ENCODE measurements around the gene OR2V1.
"Not testable (repeated sequence)": the region's sequence is repeated elsewhere in the genome, so short reads cannot be mapped to it uniquely, and the experiment has no call there.

Gene OR2V1

DNA sequence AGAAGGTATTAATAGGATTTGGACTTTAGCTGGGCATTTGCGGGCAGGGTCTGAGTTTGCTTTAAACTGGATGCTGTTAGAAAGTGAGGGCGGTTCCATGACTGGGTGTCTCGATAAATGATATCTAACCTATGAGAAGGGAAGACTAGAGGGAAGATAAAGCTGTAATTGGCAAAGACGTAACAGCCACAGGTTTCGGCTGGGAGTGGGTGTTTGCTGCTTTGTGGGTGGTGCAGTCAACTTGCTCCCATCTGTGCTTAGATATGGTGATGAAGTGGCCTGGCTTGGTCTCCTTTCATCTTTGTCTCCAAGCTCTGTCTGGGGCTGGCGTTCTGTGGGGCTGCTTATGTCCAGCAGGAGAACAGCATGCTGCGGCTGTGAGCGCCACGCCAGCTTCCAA is 23.3 kb downstream of the OR2V1 start:
- H3K27ac ChIP-seq: no peak overlapping the region
- no peaks in the 10 kb centered on the region for H3K9me3 ChIP-seq (replicated peaks in 1 of 11)
- H3K27me3 ChIP-seq: peaks cover 0 to 12% (median 0%) of the 10 kb centered on the region in 11 experiments; a peak in 8 of 22 replicates

DNA sequence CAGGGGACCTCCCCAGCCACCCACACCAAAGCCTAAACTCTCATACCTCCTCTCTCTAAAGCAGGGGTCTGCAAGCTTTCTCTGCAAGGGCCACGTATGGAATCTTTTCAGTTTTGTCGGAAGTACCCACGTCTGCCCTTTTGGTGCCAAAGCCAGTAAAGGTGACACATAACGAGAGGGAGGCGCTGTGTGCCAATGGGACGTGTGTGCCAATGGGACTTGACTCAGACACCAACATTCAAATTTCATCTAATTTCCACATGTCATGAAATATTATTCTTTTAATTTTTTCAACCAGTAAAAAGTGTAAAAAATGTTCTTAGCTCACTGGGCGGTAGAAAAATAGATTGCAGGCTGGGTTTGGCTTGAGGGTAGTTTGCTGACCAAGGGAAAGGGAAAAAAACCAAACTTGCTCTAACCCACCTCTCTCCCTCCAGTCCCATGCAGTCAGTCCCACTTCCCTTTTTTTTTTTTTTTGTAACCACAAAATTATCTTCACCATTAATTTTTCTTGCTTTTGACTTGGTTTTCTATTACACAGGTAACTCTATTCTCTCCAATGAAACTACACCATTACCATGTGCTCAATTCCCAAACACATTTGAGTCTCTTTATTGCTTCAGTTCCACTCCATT is 25.5 kb downstream of the OR2V1 start:
- Histone ChIP-seq H3K4me1 (peaks cover 6 to 25% (median 18%) of the 10 kb centered on the region in 10 experiments; a peak in 18 of 20 replicates), H3K36me3 (no peaks in the 10 kb centered on the region), H3K27ac (no peak overlapping the region), H4K20me1 (no peaks in the 10 kb centered on the region), H3K4me2 (peak overlapping the region in 9 of 11 experiments; percentile 3 to 90 (median 70); a peak in 12 of 22 replicates), H3K9ac (no peak overlapping the region), H3K9me3 (replicated peaks in 1 of 11) (peaks cover 0 to under 1% (median 0%) of the 10 kb centered on the region in 11 experiments; a peak in 2 of 22 replicates), H3K4me3 (no peak overlapping the region), H3K27me3 (peaks cover 0 to 12% (median 0%) of the 10 kb centered on the region in 11 experiments; a peak in 8 of 22 replicates)
- no peak for TF ChIP-seq Cebpa-rat (IDR thresholded peaks at IDR 0.05)

More for the DNA sequence above, 23.3 kb downstream of the OR2V1 start:
- peaks cover 7 to 25% (median 20%) of the 10 kb centered on the region in 10 experiments; a peak in 19 of 20 replicates for H3K4me1 ChIP-seq
- no peaks in the 10 kb centered on the region for H4K20me1 ChIP-seq
- H3K4me2 ChIP-seq: no peak overlapping the region
- H3K9ac ChIP-seq: no peak overlapping the region
- no peaks in the 10 kb centered on the region for H3K36me3 ChIP-seq
- H3K4me3 ChIP-seq: no peak overlapping the region
- no peak for TF ChIP-seq Cebpa-rat (IDR thresholded peaks at IDR 0.05)

DNA sequence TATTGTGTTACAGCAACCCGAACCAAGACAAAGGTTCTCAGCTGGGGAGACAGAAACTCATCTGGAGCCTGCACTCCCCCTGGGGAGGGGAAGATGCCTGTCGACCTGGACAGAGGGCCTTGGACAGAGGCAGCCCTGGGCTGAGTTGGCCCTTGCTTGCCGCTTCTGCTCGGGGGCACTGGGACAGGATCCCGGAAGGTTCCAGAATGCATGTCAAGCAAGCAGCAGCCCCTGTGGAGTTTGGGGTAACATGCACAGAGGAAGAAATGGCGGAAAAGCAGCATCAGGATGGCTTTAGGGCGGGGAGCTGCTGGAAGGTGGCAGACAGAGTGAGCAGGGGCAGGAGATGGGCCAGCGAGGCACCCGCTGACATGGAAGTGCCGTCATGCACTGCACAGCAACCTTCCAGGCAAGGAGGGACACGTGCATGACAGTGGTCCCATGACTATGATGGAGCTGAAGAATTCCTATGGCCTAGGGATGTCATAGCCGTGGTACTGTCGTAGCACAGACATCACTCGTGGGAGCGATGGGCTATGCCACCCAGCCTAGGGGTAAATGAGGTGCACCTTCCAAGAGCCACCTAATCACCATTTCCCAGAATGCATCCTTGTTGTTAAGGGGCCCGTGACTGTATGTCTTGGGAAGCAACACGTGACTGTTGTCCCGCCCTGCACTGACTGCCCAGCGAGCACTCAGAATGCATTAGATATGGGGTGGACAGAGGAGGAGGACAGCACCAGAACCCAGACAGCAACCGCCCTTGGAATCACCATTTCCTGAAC is 26.2 kb downstream of the OR2V1 start:
- not testable (repeated sequence) for H4K20me1 ChIP-seq; H3K36me3 ChIP-seq; H3K9me3 ChIP-seq (replicated peaks in 1 of 11); H3K4me3 ChIP-seq; H3K9ac ChIP-seq
- Histone ChIP-seq H3K27me3 (peaks cover 0 to 12% (median 0%) of the 10 kb centered on the region in 11 experiments; a peak in 8 of 22 replicates), H3K4me1 (peaks cover 6 to 25% (median 18%) of the 10 kb centered on the region in 10 experiments; a peak in 18 of 20 replicates), H3K27ac (peak overlapping the region in 1 of 11 experiments; percentile 47; a peak in 1 of 22 replicates), H3K4me2 (peak overlapping the region in 10 of 11 experiments; percentile 16 to 90 (median 69); a peak in 18 of 22 replicates)

DNA sequence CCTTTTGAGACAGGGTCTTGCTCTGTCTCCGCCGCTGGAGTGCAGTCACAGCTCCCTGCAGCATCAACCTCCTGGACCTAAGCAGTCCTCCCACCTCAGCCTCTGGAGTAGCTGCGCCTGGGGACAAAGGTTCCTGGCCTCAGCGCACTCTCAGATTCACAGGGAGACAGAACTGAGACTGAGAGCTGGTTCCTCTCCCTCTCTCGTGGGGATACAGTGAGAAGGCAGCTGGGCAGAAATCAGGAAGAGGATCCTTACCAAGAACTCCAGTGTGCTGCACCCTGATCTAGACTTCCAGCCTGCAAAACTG is 26.8 kb downstream of the OR2V1 start:
- H4K20me1 ChIP-seq, H3K36me3 ChIP-seq: not testable (repeated sequence)
- peaks cover 0 to 12% (median 0%) of the 10 kb centered on the region in 11 experiments; a peak in 8 of 22 replicates for H3K27me3 ChIP-seq
- H3K4me2 ChIP-seq: peak overlapping the region; percentile 16 to 90 (median 65)
- peak overlapping the region in 2 of 11 experiments; percentile 36 to 51; a peak in 2 of 22 replicates for H3K9ac ChIP-seq
- peak overlapping the region in 1 of 11 experiments; percentile 47; a peak in 2 of 22 replicates for H3K27ac ChIP-seq
- peak overlapping the region in 4 of 10 experiments; percentile 41 to 54 (median 42); a peak in 7 of 20 replicates for H3K4me3 ChIP-seq
- peaks cover 6 to 25% (median 18%) of the 10 kb centered on the region in 10 experiments; a peak in 18 of 20 replicates for H3K4me1 ChIP-seq
- H3K9me3 ChIP-seq (replicated peaks in 1 of 11): peaks cover 0 to 13% (median 2%) of the 10 kb centered on the region in 11 experiments; a peak in 4 of 22 replicates

DNA sequence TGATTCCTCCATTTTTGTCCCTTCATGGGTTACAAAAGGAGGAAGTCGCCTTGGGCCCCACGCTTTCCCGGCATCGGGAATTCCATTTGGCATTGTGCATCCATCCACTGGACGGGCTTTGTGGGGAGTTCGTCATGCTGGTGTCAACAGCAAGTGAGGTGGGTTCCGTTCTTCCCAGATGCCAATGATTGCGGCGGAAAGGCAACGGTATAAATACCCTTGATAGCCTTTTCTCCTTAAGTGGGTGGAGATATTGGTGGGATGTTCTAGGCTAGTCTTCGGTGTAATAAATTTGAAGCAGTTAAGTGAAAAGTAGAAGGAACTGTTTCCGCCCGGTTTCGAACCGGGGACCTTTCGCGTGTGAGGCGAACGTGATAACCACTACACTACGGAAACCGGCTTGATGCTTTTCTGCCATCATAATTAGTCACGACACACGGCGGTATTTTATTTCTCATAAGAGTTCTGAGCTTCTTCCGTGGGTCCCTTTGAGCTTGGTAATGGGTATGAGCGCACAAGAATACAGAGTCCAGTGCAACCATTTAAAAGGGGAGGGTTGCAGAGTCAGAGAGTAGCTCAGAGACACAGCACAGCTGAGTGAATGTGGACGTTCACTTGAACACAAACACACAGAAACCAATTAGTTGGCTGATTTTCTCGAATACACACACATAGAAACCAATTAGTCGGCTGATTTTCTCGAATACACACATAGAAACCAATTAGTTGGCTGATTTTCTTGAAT is 28.9 kb downstream of the OR2V1 start:
- H3K4me3 ChIP-seq, H3K9ac ChIP-seq, H3K4me2 ChIP-seq, H3K36me3 ChIP-seq, H3K27ac ChIP-seq, H4K20me1 ChIP-seq: not testable (repeated sequence)
- Histone ChIP-seq H3K27me3 (peaks cover 0 to 12% (median 0%) of the 10 kb centered on the region in 11 experiments; a peak in 8 of 22 replicates), H3K4me1 (peaks cover 6 to 25% (median 18%) of the 10 kb centered on the region in 10 experiments; a peak in 18 of 20 replicates), H3K9me3 (replicated peaks in 1 of 11) (peaks cover 0 to 14% (median 4%) of the 10 kb centered on the region in 11 experiments; a peak in 4 of 22 replicates)

DNA sequence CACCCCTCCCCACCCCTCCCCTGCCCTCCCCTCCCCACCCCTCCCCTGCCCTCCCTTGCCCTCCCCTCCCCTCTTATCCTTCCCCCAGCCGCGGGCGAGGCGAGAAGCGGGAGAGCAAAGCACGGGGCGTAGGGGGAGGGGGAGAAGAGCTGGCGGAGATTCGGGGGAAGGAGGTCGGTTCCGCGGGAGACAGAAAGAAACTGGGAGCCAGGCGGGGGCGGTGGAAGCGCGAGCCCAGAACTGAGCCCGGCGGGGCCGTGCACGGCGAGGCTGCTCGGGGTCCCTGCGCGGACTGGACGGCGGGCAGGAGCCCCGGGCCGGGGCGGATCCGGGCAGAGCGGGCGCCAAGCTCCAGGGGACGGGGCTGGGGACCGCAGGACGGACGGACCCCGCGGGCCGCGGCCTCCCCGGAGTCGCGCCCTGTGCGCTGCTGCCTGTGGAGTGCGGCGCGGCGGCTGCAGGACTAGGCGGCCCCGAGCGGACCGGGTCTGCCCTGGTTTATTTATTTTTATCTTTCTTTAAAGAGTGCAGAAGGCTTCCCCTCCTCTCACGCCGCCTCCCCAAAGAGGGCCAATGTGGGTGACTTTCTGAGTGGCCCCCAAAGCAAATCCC is 29.8 kb downstream of the OR2V1 start:
- H3K27ac ChIP-seq, H3K9ac ChIP-seq, H4K20me1 ChIP-seq, H3K36me3 ChIP-seq, H3K4me2 ChIP-seq, H3K4me3 ChIP-seq: not testable (repeated sequence)
- Histone ChIP-seq H3K4me1 (peaks cover 6 to 24% (median 16%) of the 10 kb centered on the region in 10 experiments; a peak in 18 of 20 replicates), H3K9me3 (replicated peaks in 1 of 11) (peaks cover 0 to 14% (median 4%) of the 10 kb centered on the region in 11 experiments; a peak in 4 of 22 replicates), H3K27me3 (peaks cover 0 to 12% (median 0%) of the 10 kb centered on the region in 11 experiments; a peak in 8 of 22 replicates)

DNA sequence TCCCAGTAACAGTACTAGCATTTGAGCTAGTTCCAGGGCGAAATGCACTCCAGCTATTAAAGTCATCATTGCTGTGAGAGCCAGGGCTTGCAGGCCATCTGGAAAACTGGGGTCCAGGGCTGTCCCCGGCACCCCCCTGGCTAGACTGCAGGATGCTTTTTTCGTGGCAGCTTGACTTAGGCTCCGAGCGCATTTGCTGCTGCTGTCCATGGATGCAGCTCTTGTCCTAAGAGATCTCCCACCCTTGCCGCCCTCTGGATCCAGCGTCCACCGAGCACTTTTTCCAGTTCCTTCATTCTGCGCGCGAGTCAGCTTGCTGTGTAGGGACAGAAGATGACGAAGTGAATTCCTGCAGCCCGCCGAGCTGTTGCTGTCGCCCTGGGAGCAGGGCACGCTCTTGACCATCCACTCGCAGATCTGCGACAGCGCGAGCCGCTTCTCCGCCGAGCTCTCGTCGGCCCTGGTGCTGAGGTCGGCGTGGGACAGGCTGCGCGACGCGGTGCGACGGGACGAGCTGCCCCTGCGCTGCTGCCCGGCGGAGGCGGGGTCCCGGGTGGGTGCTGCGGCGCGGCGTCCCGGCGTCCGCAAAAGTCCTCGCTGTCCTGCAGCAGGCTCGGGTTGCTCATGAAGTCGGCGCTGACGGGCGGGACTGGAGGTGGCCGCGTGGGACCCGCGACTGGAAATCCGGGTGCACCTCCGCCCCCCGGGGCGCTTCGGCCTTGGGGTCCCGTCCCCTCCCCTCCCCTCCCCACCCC is 30.7 kb downstream of the OR2V1 start:
- Histone ChIP-seq H3K4me1 (peaks cover under 1 to 17% (median 9%) of the 10 kb centered on the region in 10 experiments; a peak in 15 of 20 replicates), H3K36me3 (no peaks in the 10 kb centered on the region), H3K9me3 (replicated peaks in 1 of 11) (peaks cover 0 to 14% (median 4%) of the 10 kb centered on the region in 11 experiments; a peak in 4 of 22 replicates), H3K4me2 (no peak overlapping the region), H4K20me1 (no peaks in the 10 kb centered on the region; a peak in 1 of 22 replicates), H3K27ac (no peak overlapping the region), H3K4me3 (no peak overlapping the region), H3K27me3 (peaks cover 0 to 12% (median 0%) of the 10 kb centered on the region in 11 experiments; a peak in 8 of 22 replicates), H3K9ac (no peak overlapping the region)
- TF ChIP-seq Cebpa-rat (IDR thresholded peaks at IDR 0.05): no peak

DNA sequence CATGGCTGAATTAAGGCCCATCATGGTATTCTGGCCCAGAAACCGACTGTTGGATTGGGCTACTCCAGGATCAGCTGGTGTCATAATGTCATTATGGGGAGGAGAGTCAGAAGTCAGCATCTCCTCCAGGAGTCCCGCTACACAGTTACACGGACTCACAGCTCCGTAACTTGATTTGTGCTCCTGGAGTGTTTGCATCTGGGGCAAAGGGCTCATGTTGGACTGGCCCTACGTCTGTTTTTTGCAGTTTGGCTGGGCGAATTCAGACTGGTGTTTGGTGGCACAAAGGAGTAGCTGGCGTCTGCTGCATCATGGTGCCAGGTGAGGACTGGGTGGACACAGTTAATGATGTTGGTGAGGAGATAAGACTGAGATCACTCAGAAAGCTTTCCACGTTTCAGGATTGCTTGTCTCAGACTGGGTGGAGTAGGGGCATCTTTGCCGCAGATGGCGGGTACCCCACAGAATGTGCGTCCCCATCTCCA is 31.3 kb downstream of the OR2V1 start:
- H3K9me3 ChIP-seq (replicated peaks in 1 of 11): peaks cover 0 to 14% (median 4%) of the 10 kb centered on the region in 11 experiments; a peak in 4 of 22 replicates
- H3K4me1 ChIP-seq: peaks cover 0 to 10% (median 6%) of the 10 kb centered on the region in 10 experiments; a peak in 13 of 20 replicates
- no peaks in the 10 kb centered on the region for H3K36me3 ChIP-seq
- H3K9ac ChIP-seq: no peak overlapping the region
- no peak for TF ChIP-seq Cebpa-rat (IDR thresholded peaks at IDR 0.05)
- H3K27me3 ChIP-seq: peaks cover 0 to 9% (median 0%) of the 10 kb centered on the region in 11 experiments; a peak in 8 of 22 replicates
- no peak overlapping the region for H3K4me3 ChIP-seq
- H3K27ac ChIP-seq: no peak overlapping the region
- H4K20me1 ChIP-seq: no peaks in the 10 kb centered on the region; a peak in 1 of 22 replicates
- H3K4me2 ChIP-seq: no peak overlapping the region

All from BLaER1 treated with 17β-estradiol and CSF1 and Interleukin-3, amounts not matched to agents 10 nM and 100 nM (cell line).